HG02852 (cell line): ENCODE measurements around the gene PCSK5.
"Not testable (repeated sequence)": the region's sequence is repeated elsewhere in the genome, so short reads cannot be mapped to it uniquely, and the experiment has no call there.

Source experiments
- ATAC-seq: cut with Tn5 transposase; IDR thresholded peaks from one replicate; pipeline ENCODE4 v1.9.1; 2021; ENCODE audit warnings: mild to moderate bottlenecking, moderate library complexity; ENCODE audit not compliant: unreplicated experiment

The PCSK5 gene

GRCh38 chr9:76044266-76044819 lies 153.9 kb downstream of the PCSK5 start:
- ATAC-seq = no peak

- ATAC-seq = no peak
Measured at GRCh38 chr9:76045221-76045620, 154.7 kb downstream of the PCSK5 start.

GRCh38 chr9:76049341-76049740 lies 158.9 kb downstream of the PCSK5 start:
- no peak for ATAC-seq

DNA sequence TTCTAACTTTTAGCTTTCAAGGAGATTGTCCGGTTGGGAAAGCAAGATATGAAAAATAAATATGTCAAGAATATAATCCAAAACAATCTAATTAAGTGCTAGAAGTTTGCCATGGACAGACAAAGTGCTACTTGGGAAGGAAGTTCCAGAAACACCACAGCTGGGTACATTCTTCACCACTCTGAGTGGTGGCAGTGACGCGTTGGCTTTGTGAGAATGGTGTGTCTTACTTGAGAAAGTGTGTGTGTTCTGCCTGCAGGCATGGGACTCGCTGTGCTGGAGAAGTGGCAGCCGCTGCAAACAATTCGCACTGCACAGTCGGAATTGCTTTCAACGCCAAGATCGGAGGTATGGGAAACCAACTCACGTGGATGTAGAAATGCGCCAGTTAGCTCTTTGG lies 177.2 kb downstream of the PCSK5 start:
- no peak for ATAC-seq

- ATAC-seq = no peak
Measured at GRCh38 chr9:76077537-76077936, 187.1 kb downstream of the PCSK5 start.

DNA sequence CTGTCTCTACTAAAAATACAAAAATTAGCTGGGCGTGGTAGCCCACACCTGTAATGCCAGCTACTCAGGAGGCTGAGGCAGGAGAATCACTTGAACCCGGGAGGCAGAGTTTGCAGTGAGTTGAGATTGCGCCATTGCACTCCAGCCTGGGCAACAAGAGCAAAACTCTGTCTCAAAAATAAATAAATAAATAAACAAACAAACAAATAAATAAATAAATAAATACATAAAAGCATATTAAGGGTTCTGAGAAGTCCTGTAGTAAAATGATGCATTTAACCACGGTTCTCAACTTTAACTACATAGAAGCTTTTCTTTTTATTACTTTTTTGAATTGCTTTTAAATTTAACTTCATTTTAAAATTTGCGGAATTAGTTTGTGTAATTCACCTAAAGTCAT lies 190.8 kb downstream of the PCSK5 start:
- not testable (repeated sequence) for ATAC-seq

- ATAC-seq = no peak
Measured at GRCh38 chr9:76082057-76082456, 191.6 kb downstream of the PCSK5 start.

DNA sequence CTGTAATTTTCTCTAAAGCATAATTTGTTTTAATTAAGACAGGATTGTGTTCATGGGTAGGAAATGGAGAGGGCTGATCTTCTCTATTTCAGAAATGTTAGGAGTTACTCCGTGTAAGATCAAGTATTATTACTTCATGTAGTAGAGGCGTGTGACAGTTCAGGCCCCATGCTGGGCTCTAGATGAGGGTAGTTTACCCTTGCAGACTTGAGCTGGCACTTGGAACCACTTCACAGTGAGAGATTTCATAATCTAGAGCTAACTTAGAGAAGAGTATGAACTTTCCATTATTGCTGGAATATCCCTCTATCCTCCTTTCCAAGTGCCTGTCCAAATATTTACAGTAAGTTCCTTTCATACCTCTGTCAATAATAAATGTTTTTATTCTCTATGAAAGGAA lies 195.1 kb downstream of the PCSK5 start:
- no peak for ATAC-seq

DNA sequence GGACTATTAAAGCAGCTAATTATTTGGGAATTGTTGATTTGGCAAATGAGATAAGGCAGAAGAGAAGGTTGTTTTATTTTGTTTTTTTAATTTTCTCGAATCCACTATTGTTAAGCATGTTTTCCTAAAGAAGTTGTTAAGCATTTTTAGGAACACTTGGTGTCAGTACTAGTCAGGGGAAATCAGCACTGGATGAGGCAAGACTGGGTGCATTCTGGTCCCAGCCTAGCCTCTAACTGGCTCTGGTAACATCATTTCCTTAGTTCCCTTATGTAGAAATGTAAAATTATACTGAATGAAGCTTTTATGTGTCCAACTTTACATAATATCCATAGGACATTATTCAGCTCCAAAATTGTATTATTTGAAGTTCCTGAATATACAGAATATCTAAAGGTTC lies 196.1 kb downstream of the PCSK5 start:
- no peak for ATAC-seq

DNA sequence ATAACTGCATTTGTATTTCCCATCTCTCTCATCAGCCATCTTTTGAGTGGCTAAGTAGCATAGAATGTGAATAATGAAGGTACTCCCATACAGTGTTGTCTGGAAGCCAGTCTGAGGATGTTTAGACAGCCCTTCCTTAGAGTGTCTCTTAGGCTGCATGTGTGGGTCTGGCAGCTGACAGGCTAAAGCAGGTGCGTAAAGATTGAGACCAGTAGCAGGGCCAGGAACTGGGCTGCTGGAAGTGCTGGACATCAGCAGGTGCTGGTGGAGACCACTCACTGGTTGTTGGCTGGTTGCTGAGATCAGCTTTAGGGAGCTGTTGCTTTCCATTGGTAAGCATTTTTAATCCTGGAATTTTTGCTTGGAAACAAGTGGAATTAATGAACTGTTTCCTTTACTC lies 197.5 kb downstream of the PCSK5 start:
- no peak for ATAC-seq

DNA sequence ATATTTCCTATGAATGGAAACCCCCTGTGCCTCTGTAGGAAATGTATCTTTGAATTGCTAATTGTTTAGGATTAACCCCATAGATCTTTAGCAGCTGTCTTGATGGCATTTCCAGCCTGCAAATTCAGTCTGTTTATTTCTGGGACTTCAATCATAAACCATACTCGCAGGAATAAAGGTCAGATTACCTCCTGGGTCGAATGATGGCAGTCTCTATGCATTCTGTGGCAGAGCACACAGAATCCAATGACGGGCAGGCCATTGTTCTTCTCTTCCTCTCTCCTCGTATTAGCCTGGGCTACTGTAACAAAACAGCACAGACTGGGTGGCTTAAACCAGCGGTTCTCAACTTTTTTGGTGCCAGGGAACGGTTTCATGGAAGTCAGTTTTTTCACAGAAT lies 199.9 kb downstream of the PCSK5 start:
- ATAC-seq = no peak

- ATAC-seq = no peak
Measured at GRCh38 chr9:76090909-76091308, 200.4 kb downstream of the PCSK5 start.

GRCh38 chr9:76092572-76092971 lies 202.1 kb downstream of the PCSK5 start:
- ATAC-seq = no peak

- ATAC-seq = no peak
Measured at GRCh38 chr9:76095585-76095984, 205.1 kb downstream of the PCSK5 start.

DNA sequence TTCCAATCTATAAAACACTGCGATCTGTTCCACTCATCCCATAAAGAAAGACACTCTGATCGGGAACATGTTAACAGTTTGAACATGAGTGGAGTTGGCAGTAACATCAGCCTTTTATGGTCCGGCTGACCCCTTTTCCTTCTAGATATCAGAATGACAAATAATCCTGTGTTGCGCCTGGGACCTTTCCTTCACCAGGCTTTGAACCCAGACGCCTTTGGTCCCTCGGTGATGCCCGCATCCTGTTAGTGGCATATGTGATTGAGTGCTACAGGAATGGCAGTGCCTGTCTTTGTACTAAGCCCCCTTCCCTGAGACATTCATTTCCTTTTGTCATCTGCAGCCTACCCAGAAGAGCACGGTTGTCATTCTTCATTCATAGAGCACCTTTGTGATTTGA lies 209.0 kb downstream of the PCSK5 start:
- ATAC-seq = no peak

DNA sequence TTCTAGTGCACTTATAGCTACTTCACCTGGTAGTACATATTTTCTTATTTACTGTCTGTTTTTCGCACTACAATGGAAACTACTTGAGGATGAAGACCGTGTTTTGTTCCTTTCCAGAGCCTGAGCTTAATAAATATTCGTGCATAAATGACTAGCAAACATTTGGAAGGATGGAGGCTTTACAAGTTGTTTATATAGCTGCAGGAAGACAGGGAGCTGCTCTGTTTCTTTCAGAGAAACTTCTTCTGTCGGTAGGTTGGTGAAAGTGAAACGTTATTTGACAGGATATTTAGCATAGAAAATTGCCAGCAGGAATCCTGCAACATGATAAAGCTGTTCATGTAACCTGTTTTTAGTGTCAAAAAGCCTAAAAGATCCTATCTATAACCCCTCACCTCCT lies 210.6 kb downstream of the PCSK5 start:
- no peak for ATAC-seq

DNA sequence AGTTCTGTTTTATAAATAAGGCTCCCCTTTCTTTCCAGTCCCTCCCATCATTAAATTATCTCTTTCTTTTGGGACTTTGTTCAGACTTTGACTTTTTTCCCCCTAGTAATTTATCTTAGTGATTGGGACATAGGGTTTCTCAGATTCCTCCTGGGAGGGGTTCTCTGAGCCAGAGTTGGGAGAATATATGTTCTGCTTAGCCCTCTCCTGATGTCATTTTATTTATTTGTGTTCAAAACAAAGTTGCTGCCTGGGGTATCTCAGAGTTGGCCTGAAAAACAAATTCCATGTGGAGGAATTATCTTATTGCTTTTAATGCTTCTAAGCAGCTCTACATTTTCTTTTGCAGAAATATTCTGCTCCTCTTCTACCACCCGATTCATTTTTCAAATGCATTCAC lies 211.0 kb downstream of the PCSK5 start:
- ATAC-seq = no peak

DNA sequence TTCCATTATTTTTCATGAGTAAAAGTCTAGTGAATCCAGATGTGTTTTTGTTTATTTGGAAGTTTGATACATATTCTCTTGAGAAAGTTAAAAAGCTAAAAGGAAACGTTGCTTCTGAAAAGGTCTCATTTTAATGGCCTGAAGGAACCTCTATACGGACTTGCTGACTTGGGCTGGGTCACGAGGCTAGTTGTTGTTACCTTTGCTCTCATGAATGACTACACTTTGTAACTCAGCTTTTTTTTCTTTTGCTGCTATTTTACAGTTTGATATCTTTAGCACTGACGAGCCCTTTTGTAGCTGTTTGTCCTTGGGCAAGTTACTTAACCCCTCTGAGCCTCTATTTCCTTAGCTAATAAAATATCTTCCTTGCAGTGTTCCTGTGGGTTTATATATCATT lies 211.5 kb downstream of the PCSK5 start:
- no peak for ATAC-seq

GRCh38 chr9:76103531-76104315 lies 213.2 kb downstream of the PCSK5 start:
- ATAC-seq = no peak

- ATAC-seq = no peak
Measured at GRCh38 chr9:76107482-76107881, 217.0 kb downstream of the PCSK5 start.

- ATAC-seq = no peak
Measured at GRCh38 chr9:76109953-76110352, 219.5 kb downstream of the PCSK5 start.

GRCh38 chr9:76112151-76112550 lies 221.7 kb downstream of the PCSK5 start:
- no peak for ATAC-seq

DNA sequence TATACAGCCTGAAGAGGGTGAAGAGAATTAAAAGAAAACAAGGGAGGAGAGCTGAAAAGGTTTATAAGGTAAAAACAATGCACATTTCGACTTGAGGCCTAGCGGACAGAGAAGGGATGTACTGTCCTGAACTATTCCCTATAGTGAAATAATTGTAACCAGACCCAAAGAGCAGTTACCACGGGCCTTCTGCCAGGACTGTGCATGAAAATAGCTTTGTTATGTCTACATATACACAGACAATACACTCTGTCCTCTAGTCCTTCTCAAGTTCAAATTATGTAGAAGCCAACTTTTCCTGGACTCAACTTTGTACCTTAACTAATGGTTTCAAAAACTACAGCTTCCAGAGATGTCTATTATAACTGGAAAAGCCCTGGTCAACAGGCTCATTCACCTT lies 223.7 kb downstream of the PCSK5 start:
- ATAC-seq = no peak
